HL-60 (cell line): ENCODE measurements around the gene MAP4.

Experiments used
- DNase-seq, 2 experiments: peaks; one replicate each; pipeline ENCODE4 v3.0.0-alpha.2; 2010 to 2020; ENCODE audit warnings: low read depth in 1 of 2, low spot score in 1 of 2
- H3K27ac ChIP-seq: fragments of 250-450 bp; sonication (Bioruptor Pico); replicated peaks from 2 replicates; pipeline ENCODE4 v1.5.1; 2020; ENCODE audit warnings: mild to moderate bottlenecking, moderate library complexity
- H3K27me3 ChIP-seq: fragments of 250-450 bp; sonication (Bioruptor Pico); 2 replicates; pipeline ENCODE4 v1.5.1; 2021; ENCODE audit warnings: mild to moderate bottlenecking, moderate library complexity; ENCODE audit not compliant: insufficient read depth, poor library complexity, severe bottlenecking
- H3K4me3 ChIP-seq: replicated peaks from 2 replicates; pipeline ENCODE4 v1.5.1; 2011; ENCODE audit warnings: mild to moderate bottlenecking, control low read depth, low read length; ENCODE audit not compliant: insufficient read depth
- CTCF ChIP-seq: IDR thresholded peaks from one replicate; pipeline ENCODE4 v1.5.1; 2011; ENCODE audit warnings: low read length, control low read depth, inconsistent platforms; ENCODE audit not compliant: insufficient read depth
- GABPA ChIP-seq: IDR thresholded peaks from 2 replicates; pipeline ENCODE4 v1.6.1; 2012; ENCODE audit warnings: low read depth
- POLR2AphosphoS5 ChIP-seq: IDR thresholded peaks from 2 replicates; pipeline ENCODE4 v1.6.1; 2012; ENCODE audit warnings: low read depth
- REST ChIP-seq: IDR thresholded peaks from 2 replicates; pipeline ENCODE4 v1.6.1; 2012; ENCODE audit warnings: low read depth; ENCODE audit not compliant: insufficient replicate concordance
- SPI1 ChIP-seq: IDR thresholded peaks from 2 replicates; pipeline ENCODE4 v1.6.1; 2012; ENCODE audit warnings: low read depth, mild to moderate bottlenecking, borderline replicate concordance

MAP4 gene

GRCh38 chr3:48004694-48005093 lies 11.5 kb downstream of the MAP4 start:
- no peaks in the 10 kb centered on the region for H3K27me3 ChIP-seq
- DNase-seq = no peak
- no peak overlapping the region for H3K27ac ChIP-seq
- TF ChIP-seq REST = no peak
- H3K4me3 ChIP-seq = no peak overlapping the region

- Histone ChIP-seq H3K27me3 (no peaks in the 10 kb centered on the region), H3K4me3 (no peak overlapping the region), H3K27ac (no peak overlapping the region)
- TF ChIP-seq REST (no peak), SPI1 (no peak), GABPA (no peak), POLR2AphosphoS5 (no peak), CTCF (no peak)
- DNase-seq = no peak
Measured at GRCh38 chr3:48002787-48003186, 13.4 kb downstream of the MAP4 start.

GRCh38 chr3:48001991-48002390 lies 14.2 kb downstream of the MAP4 start:
- Histone ChIP-seq H3K27me3 (no peaks in the 10 kb centered on the region), H3K4me3 (no peak overlapping the region), H3K27ac (no peak overlapping the region)
- TF ChIP-seq SPI1 (no peak), POLR2AphosphoS5 (0 out of 2 replicates have a peak, but pooled peaks have one; percentile 17), CTCF (no peak), GABPA (no peak), REST (no peak)
- peak in 1 of 2 experiments; percentile 23 for DNase-seq

- no peak overlapping the region for H3K27ac ChIP-seq
- H3K4me3 ChIP-seq = no peak overlapping the region
- TF ChIP-seq REST (no peak), CTCF (no peak), GABPA (no peak), SPI1 (no peak), POLR2AphosphoS5 (no peak)
- H3K27me3 ChIP-seq = no peaks in the 10 kb centered on the region
- no peak for DNase-seq
Measured at GRCh38 chr3:48000212-48000611, 16.0 kb downstream of the MAP4 start.
